DND-41 (cell line): ENCODE results near the gene SHISA3.

Source experiments
- ATAC-seq: fragments of 200-7000 bp; cut with Tn5 transposase; 3 replicates; pipeline ENCODE4 v1.9.1; 2021; ENCODE audit warnings: low read depth; ENCODE audit not compliant: insufficient read depth
- DNase-seq: peaks from one replicate; pipeline ENCODE4 v3.0.0-alpha.2; 2020
- H2AFZ ChIP-seq: 2 replicates; pipeline ENCODE4 v1.6.0; 2012; ENCODE audit warnings: low read depth, low read length
- H3K27ac ChIP-seq: 2 replicates; pipeline ENCODE4 v1.5.1; 2012; ENCODE audit warnings: low read length, inconsistent platforms
- H3K27me3 ChIP-seq: fragments of 200-600 bp; sonication (generic); 2 replicates; pipeline ENCODE4 v1.6.0; 2012; ENCODE audit warnings: low read length, mild to moderate bottlenecking, inconsistent platforms; ENCODE audit not compliant: insufficient read depth, poor library complexity
- H3K36me3 ChIP-seq: 2 replicates; pipeline ENCODE4 v1.5.1; 2012; ENCODE audit warnings: low read length, inconsistent platforms; ENCODE audit not compliant: insufficient read depth
- H3K4me1 ChIP-seq: 2 replicates; pipeline ENCODE4 v1.5.1; 2012; ENCODE audit warnings: mild to moderate bottlenecking, low read length; ENCODE audit not compliant: insufficient read depth
- H3K4me2 ChIP-seq: 2 replicates; pipeline ENCODE4 v1.6.0; 2012; ENCODE audit warnings: mild to moderate bottlenecking, moderate library complexity, low read length, inconsistent platforms; ENCODE audit not compliant: insufficient read depth
- H3K4me3 ChIP-seq, 2 experiments: fragments of 200-600 bp in 1 of 2; shearing (Covaris generic) in 1 of 2; 2 replicates each; pipeline ENCODE4 v1.5.1; 2012 to 2016; ENCODE audit warnings: inconsistent platforms in 2 of 2, low read length in 2 of 2, mild to moderate bottlenecking in 2 of 2, low read depth in 1 of 2, moderate library complexity in 1 of 2
- H3K79me2 ChIP-seq: 2 replicates; pipeline ENCODE4 v1.6.0; 2012; ENCODE audit warnings: low read length, inconsistent platforms; ENCODE audit not compliant: insufficient read depth
- H3K9ac ChIP-seq: 2 replicates; pipeline ENCODE4 v1.6.0; 2012; ENCODE audit warnings: low read depth, mild to moderate bottlenecking, inconsistent platforms, low read length, moderate library complexity
- H3K9me3 ChIP-seq: 2 replicates; pipeline ENCODE4 v1.5.1; 2012; ENCODE audit warnings: low read length, moderate library complexity, mild to moderate bottlenecking, inconsistent platforms; ENCODE audit not compliant: insufficient read depth, severe bottlenecking
- H4K20me1 ChIP-seq: 2 replicates; pipeline ENCODE4 v1.6.0; 2012; ENCODE audit warnings: low read length; ENCODE audit not compliant: insufficient read depth
- EZH2 ChIP-seq: IDR thresholded peaks from 3 replicates; pipeline ENCODE4 v1.6.1; 2012; ENCODE audit warnings: borderline replicate concordance, low read depth, mild to moderate bottlenecking, moderate library complexity, low read length, inconsistent platforms; ENCODE audit not compliant: severe bottlenecking
- TF ChIP-seq, protein P1 (sequence below): IDR thresholded peaks from 2 replicates; pipeline ENCODE4 v1.5.1; 2012; ENCODE audit warnings: borderline replicate concordance, low read length, moderate library complexity, mild to moderate bottlenecking; ENCODE audit not compliant: poor library complexity, severe bottlenecking; ENCODE audit errors: extremely low read depth

SHISA3 gene

GRCh38 chr4:42398171-42398870 lies 1.0 kb downstream of the SHISA3 start:
- Histone ChIP-seq H3K36me3 (no peaks in the 10 kb centered on the region), H3K9me3 (no peaks in the 10 kb centered on the region), H3K27ac (no peak overlapping the region), H3K79me2 (no peaks in the 10 kb centered on the region), H3K27me3 (no peaks in the 10 kb centered on the region), H3K4me3 (no peak overlapping the region), H3K9ac (no peak overlapping the region), H2AFZ (no peak overlapping the region), H3K4me2 (no peak overlapping the region), H4K20me1 (no peaks in the 10 kb centered on the region), H3K4me1 (no peaks in the 10 kb centered on the region)
- ATAC-seq (no peak), DNase-seq (no peak)
- no peak for TF ChIP-seq EZH2
- TF ChIP-seq, protein P1, sequence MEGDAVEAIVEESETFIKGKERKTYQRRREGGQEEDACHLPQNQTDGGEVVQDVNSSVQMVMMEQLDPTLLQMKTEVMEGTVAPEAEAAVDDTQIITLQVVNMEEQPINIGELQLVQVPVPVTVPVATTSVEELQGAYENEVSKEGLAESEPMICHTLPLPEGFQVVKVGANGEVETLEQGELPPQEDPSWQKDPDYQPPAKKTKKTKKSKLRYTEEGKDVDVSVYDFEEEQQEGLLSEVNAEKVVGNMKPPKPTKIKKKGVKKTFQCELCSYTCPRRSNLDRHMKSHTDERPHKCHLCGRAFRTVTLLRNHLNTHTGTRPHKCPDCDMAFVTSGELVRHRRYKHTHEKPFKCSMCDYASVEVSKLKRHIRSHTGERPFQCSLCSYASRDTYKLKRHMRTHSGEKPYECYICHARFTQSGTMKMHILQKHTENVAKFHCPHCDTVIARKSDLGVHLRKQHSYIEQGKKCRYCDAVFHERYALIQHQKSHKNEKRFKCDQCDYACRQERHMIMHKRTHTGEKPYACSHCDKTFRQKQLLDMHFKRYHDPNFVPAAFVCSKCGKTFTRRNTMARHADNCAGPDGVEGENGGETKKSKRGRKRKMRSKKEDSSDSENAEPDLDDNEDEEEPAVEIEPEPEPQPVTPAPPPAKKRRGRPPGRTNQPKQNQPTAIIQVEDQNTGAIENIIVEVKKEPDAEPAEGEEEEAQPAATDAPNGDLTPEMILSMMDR, result no peak

GRCh38 chr4:42398871-42399331 lies 1.6 kb downstream of the SHISA3 start:
- DNase-seq (no peak), ATAC-seq (no peak)
- Histone ChIP-seq H2AFZ (no peak overlapping the region), H3K9ac (no peak overlapping the region), H3K4me1 (no peaks in the 10 kb centered on the region), H3K27me3 (no peaks in the 10 kb centered on the region), H3K79me2 (no peaks in the 10 kb centered on the region), H3K4me3 (no peak overlapping the region), H3K9me3 (no peaks in the 10 kb centered on the region), H3K4me2 (no peak overlapping the region), H4K20me1 (no peaks in the 10 kb centered on the region), H3K27ac (no peak overlapping the region), H3K36me3 (no peaks in the 10 kb centered on the region)
- TF ChIP-seq EZH2, result no peak
- TF ChIP-seq, protein P1, result no peak

GRCh38 chr4:42399393-42399792 lies 2.1 kb downstream of the SHISA3 start:
- Histone ChIP-seq H3K4me1 (no peaks in the 10 kb centered on the region), H3K79me2 (no peaks in the 10 kb centered on the region), H3K4me3 (no peak overlapping the region), H3K4me2 (no peak overlapping the region), H4K20me1 (no peaks in the 10 kb centered on the region), H3K9ac (no peak overlapping the region), H3K27ac (no peak overlapping the region), H3K9me3 (no peaks in the 10 kb centered on the region), H3K36me3 (no peaks in the 10 kb centered on the region), H2AFZ (no peak overlapping the region), H3K27me3 (no peaks in the 10 kb centered on the region)
- no peak for TF ChIP-seq EZH2
- ATAC-seq (no peak), DNase-seq (no peak)

GRCh38 chr4:42401171-42401570 lies 3.9 kb downstream of the SHISA3 start:
- Histone ChIP-seq H3K4me2 (no peak overlapping the region), H3K79me2 (no peaks in the 10 kb centered on the region), H3K36me3 (no peaks in the 10 kb centered on the region), H3K27ac (no peak overlapping the region), H3K4me1 (no peaks in the 10 kb centered on the region), H3K4me3 (no peak overlapping the region), H4K20me1 (no peaks in the 10 kb centered on the region), H3K9ac (no peak overlapping the region), H3K27me3 (no peaks in the 10 kb centered on the region), H3K9me3 (no peaks in the 10 kb centered on the region), H2AFZ (no peak overlapping the region)
- TF ChIP-seq, protein P1, result no peak
- TF ChIP-seq EZH2, result no peak
- ATAC-seq (no peak), DNase-seq (no peak)
